GM18511 (cell line): ENCODE measurements around the gene GCK.

Source experiments
- ATAC-seq: cut with Tn5 transposase; IDR thresholded peaks from one replicate; pipeline ENCODE4 v1.9.1; 2021; ENCODE audit warnings: mild to moderate bottlenecking, moderate library complexity; ENCODE audit not compliant: unreplicated experiment

Gene GCK

GRCh38 chr7:44123190-44124003, 65.8 kb downstream of the GCK start, which contains the start of gene POLD2:
Gene POLD2 (minus strand): TSS chr7:44123548. CDS start chr7:44122053, 1,495 bp downstream.
- ATAC-seq, result peak; percentile 99

GRCh38 chr7:44122529-44122928, 66.7 kb downstream of the GCK start:
- ATAC-seq, result no peak

DNA sequence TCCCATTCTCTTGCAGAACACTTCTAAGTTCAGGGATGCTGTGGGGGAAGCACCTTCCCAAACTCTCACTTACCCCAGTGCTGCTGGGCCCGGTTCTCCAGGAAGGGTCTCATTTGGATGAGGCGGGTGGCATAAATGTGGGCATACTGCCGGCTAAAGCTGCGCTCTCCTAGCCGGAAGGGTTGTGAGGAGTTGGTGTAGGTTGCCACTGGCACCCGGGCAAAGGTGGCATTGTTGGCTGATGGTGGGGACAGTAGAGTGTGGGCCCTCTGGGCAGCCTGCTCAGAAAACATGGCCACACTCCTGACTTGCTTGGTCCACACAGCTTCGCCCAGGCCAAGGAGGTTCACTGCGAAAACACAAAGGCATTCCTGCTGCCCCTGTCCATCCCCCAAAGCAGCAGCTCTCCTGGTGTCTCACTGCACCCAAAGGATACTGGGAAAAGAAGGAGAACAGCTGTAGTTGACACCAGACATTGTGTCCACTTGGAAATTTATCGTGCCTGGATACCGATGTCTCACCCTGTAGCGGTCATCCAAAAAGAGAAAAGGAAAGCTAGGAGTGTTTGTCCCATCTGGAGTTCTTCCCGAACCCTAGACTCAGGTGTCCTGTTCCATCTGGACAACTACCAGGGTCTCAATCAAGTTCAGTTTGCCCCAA, 67.3 kb downstream of the GCK start:
- ATAC-seq, result no peak

GRCh38 chr7:44120395-44120794, 68.8 kb downstream of the GCK start:
- ATAC-seq, result no peak

DNA sequence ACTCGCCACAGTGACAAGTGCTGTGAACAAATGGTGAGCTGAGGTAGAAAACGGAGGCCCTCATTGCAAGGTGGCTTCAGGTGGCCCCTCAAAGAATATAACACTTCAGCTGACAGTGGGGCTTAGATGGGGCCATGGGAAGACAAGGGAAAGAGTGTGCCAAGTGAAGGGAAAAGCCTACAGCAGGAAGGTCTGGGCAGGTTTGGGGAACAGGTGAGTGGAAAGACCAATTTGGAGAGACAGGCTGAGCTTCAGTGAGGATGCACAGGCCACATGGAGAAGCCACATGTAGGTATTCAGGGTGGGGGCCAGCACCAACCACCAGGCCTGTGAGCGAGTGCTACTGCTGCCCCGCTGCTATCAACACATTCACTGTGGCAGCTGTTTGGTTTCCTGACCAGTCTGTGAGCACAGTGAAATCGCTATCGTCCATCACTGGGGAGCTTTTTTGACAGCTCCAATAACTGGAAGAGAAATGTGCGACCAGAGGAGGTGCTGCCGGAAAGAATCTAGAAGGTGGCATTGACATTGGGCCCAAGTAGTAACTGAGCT, 69.3 kb downstream of the GCK start:
- no peak for ATAC-seq

DNA sequence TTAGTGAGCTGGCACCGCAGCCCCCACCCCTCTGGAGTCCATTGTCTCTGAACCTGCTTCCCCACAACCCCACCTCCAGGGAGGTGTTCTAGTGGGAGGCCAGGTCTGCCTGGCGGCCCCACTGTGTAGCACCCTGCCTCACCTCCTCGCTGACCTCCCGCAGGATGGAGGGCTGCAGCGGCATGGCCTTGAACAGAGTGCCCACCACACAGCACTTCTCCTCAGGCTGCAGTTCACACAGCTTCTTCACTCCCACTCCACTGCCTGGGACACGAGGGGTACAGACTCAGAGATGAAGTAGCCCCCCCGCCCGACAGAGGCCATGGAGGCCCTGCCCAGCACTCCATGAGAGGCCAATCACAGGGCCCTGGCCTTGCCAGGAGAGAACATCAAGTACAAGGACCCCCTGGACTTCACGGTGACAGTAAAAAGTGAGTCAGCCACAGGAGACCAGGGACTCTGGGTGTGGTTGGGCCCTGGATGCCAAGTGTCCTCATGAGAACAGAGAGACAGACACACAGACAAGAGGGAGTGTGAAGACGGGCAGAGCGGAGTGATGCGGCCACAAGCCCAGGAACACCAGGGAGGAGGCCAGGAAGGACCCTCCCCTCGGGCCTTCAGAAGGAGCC, 71.3 kb downstream of the GCK start:
- ATAC-seq, result no peak

GRCh38 chr7:44116789-44117666, 72.2 kb downstream of the GCK start:
- ATAC-seq, result no peak

DNA sequence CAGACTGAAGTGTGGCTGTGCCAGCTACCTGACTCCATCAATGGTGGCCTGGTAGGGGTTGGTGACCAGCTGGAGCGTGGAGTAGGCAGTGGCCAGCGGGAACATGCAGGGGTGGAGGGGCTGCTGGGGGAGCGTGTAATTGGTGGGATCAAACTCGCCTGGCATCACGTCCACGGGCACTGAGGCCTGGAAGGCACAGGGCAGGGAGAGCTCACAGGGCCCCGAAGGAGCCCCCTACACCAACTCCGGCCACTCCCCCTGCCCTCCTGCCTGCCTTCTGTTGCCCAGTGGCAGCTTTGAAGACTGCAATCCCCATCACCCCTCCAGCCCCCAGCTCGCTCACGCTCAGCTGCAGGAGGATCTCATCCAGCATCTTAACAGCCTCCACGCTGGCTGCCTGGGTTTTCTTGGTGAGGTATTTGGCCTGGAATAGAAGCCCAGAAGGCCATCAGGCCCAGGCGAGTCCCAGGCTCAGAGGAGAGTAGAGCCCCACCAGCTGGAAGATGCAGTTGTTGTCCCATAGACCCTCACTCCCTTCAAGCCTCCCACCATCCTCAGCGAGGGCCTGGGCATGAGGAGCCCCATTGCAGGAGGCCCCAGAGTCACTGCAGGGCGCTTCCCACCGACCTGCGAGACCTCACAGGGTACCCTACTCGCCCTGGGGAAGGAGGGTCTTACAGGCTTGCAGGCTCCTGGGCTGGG, 73.0 kb downstream of the GCK start:
- ATAC-seq, result no peak

- no peak for ATAC-seq
These were observed 74.5 kb downstream of the GCK start for GRCh38 chr7:44114586-44115310.

DNA sequence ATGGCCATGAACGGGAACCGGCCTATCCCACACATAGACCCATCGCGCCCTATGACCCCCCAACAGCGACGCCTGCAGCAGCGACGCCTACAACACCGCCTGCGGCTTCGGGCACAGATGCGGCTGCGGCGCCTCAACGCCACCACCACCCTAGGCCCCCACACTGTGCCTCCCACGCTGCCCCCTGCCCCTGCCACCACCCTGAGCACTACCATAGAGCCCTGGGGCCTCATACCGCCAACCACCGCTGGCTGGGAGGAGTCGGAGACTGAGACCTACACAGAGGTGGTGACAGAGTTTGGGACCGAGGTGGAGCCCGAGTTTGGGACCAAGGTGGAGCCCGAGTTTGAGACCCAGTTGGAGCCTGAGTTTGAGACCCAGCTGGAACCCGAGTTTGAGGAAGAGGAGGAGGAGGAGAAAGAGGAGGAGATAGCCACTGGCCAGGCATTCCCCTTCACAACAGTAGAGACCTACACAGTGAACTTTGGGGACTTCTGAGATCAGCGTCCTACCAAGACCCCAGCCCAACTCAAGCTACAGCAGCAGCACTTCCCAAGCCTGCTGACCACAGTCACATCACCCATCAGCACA, 75.4 kb downstream of the GCK start:
- no peak for ATAC-seq

GRCh38 chr7:44112997-44113763, 76.1 kb downstream of the GCK start:
- no peak for ATAC-seq

GRCh38 chr7:44112231-44112996, 76.8 kb downstream of the GCK start:
- ATAC-seq, result no peak

DNA sequence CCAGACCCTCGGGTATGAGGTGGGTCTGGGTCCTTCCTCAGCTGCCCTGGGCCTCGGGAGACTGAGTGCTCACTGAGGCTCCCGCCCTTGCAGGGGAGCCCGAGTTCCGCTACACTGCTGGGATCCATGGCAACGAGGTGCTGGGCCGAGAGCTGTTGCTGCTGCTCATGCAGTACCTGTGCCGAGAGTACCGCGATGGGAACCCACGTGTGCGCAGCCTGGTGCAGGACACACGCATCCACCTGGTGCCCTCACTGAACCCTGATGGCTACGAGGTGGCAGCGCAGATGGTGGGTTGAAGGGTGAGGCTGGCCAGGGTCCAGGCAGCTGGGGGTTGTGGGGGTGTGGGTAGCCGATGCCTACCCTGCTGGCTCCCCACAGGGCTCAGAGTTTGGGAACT, 77.5 kb downstream of the GCK start:
- ATAC-seq, result no peak

GRCh38 chr7:44110719-44111635, 78.3 kb downstream of the GCK start:
- no peak for ATAC-seq

DNA sequence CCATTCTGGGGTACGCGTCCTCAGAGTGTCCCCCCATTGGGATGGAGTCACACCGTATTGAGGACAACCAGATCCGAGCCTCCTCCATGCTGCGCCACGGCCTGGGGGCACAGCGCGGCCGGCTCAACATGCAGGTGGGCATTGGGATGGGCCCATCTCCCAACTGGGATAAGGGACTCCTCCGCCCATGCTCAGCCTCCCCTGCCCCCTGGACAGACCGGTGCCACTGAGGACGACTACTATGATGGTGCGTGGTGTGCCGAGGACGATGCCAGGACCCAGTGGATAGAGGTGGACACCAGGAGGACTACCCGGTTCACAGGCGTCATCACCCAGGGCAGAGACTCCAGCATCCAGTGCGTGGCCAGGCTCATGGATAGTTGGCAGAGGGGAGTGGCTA, 79.2 kb downstream of the GCK start:
- ATAC-seq, result no peak
